Ovary (tissue), 9 donors: ENCODE data around the gene CENPP. TPM values are rescaled to one million over a fixed set of nuclear protein-coding genes. Genes with fewer than 3 reads are reported as not detected.

Source experiments
- DNase-seq, 5 donors: peaks; one replicate each; pipeline ENCODE4 v3.0.0-alpha.2; 2019 to 2020
- H3K27ac ChIP-seq, 2 donors: fragments of 200-600 bp; one replicate each; pipeline versions ENCODE4 v1.5.1 to v1.8.0; 2019 to 2022
- H3K27me3 ChIP-seq: fragments of 200-600 bp; one replicate; pipeline ENCODE4 v1.8.0; 2022
- H3K36me3 ChIP-seq: fragments of 200-600 bp; sonication (generic); one replicate; pipeline ENCODE4 v1.5.1; 2019
- H3K4me1 ChIP-seq: one replicate; pipeline ENCODE4 v1.8.1; 2013; ENCODE audit warnings: mild to moderate bottlenecking, moderate library complexity; ENCODE audit not compliant: insufficient read depth
- H3K4me3 ChIP-seq: fragments of 200-600 bp; sonication (generic); one replicate; pipeline ENCODE4 v1.5.1; 2017
- H3K9me3 ChIP-seq, 2 donors: fragments of 200-600 bp in 1 of 2; sonication (generic) in 1 of 2; one replicate each; pipeline versions ENCODE4 v1.5.1 to v1.8.1; 2013 to 2019; ENCODE audit warnings: mild to moderate bottlenecking in 1 of 2, moderate library complexity in 1 of 2
- EP300 ChIP-seq: sonication (generic); formaldehyde crosslinking; IDR thresholded peaks from one replicate; pipeline ENCODE4 v1.6.1; 2017; ENCODE audit warnings: antibody characterized with exemption
- POLR2A ChIP-seq: fragments of 450-650 bp; IDR thresholded peaks from one replicate; pipeline ENCODE4 v1.6.1; 2017; ENCODE audit warnings: antibody characterized with exemption, mild to moderate bottlenecking, moderate library complexity
- WGBS, 3 donors: extraction: QIAGEN DNeasy Blood & Tissue Kit in 1 of 3; methylation state at CpG; one replicate each; pipeline versions ENCODE4 v1.1.5 to v1.1.7; 2013 to 2017; 5-methylcytosine and 5-hydroxymethylcytosine counted together
- intact Hi-C, 4 donors: fragments of 100-400 bp; cut with DNase I; formaldehyde crosslinking; loops; one replicate each; pipeline versions ENCODE4 v1.11.0 to v1.15.1; 2022 to 2023
- polyA plus RNA-seq, 2 donors: library from polyadenylated mRNA; stranded (reverse); fragments of 200-250 nt in 1 of 2; fragments of 350-450 nt in 1 of 2; fragmentation: Illumina TruSeq in 1 of 2; extraction: RNeasy Lipid Tissue Mini Kit (QIAGEN cat#74804) in 1 of 2; gene quantifications; one replicate each; pipeline ENCODE4 v1.2.3, GENCODE V29; 2013 to 2014
- total RNA-seq, 7 donors: library from RNA; depleted of rRNA in 2 of 7; stranded (reverse); fragments of >200 nt in 2 of 7; fragmentation: NEBNext Ultra II Directional in 3 of 7; extraction: Animal tissue kit (Norgen Biotek cat#: 25700) in 3 of 7; gene quantifications; one replicate each; pipeline versions ENCODE4 v1.1.0 to v1.2.4, GENCODE V29; 2016 to 2023
- TF ChIP-seq, protein P1 (sequence below), 3 donors: fragments of 450-650 bp in 2 of 3; fragments of 200-600 bp in 1 of 3; IDR thresholded peaks; one replicate each; pipeline versions ENCODE4 v1.5.1 to v1.8.0; 2016 to 2022; ENCODE audit warnings: antibody characterized with exemption in 3 of 3, mild to moderate bottlenecking in 1 of 3
- donor health status: DM: no; HTN: no; CAD: no; lungs with moderate emphysema.
- donor health status: DM: no; HTN: no; CAD: no.
- donor health status: Bipolar disorder and iron deficiency.
- donor health status: DM: yes; HTN: yes; CAD: no.
- donor health status: DM: no; HTN: no; CAD: no.
- donor health status: DM: yes; HTN: yes; CAD: no.

The CENPP gene
- total and polyA plus RNA-seq, 9 donors = 1.4 to 9.5 (median 5.8) TPM

DNA sequence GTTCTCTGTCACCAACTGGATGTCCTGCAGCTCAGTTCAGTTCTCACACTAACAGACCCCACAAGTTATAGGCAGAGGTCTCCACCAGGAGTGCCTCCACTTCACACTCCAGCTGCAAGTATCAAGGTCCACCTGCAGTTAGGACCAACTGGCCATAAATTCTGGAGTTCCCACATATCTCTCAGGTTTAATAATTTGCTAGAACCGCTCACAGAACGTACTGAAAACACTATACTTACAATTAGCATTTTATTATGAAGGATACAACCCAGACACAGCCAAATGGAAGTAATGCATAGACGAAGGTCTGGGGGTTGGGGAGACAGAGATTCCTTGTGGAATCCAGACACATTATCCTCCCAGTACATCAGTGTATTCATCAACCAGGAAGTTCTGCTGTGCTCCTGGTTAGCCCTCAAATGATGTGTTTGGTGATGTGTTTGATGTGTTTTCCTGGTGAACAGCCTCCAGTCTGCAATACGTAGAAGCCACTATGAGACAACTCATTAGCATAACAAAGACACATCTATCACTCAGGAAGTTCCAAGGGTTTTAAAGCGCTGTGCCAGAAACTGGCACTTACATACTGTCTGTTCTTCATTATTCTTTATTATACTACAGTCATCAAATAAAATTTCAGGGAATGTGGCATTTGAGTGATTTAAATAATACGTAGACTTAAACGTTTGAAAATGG is 53.3 kb downstream of the CENPP start:
- peaks cover 5% of the 10 kb centered on the region for H3K4me1 ChIP-seq

DNA sequence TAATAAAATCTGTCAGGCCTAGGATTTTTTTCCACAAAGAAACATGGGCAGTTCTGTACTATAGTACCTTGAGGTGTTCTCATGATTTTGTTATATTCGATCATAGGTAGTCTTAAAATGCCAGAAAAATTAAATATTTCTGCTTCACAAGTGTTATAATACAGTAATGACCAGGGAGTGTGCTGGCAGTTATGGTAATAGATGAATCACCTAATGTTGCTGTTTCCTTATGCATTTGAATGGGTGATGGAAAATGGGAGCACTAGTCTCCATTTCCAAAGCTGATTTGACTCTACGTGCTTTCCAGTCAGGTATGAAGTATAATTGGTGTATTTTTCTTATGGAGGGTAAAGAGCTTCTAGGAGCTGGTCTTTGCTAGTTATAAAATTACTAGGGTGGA is 54.9 kb downstream of the CENPP start:
- Histone ChIP-seq H3K27me3 (no peaks in the 10 kb centered on the region), H3K9me3 (peaks cover 0 to under 1% of the 10 kb centered on the region in 2 donors), H3K27ac (no peak overlapping the region), H3K4me3 (no peak overlapping the region), H3K36me3 (no peaks in the 10 kb centered on the region), H3K4me1 (peaks cover 6% of the 10 kb centered on the region)
- no peak for TF ChIP-seq POLR2A
- no peak for TF ChIP-seq EP300
- TF ChIP-seq, protein P1, sequence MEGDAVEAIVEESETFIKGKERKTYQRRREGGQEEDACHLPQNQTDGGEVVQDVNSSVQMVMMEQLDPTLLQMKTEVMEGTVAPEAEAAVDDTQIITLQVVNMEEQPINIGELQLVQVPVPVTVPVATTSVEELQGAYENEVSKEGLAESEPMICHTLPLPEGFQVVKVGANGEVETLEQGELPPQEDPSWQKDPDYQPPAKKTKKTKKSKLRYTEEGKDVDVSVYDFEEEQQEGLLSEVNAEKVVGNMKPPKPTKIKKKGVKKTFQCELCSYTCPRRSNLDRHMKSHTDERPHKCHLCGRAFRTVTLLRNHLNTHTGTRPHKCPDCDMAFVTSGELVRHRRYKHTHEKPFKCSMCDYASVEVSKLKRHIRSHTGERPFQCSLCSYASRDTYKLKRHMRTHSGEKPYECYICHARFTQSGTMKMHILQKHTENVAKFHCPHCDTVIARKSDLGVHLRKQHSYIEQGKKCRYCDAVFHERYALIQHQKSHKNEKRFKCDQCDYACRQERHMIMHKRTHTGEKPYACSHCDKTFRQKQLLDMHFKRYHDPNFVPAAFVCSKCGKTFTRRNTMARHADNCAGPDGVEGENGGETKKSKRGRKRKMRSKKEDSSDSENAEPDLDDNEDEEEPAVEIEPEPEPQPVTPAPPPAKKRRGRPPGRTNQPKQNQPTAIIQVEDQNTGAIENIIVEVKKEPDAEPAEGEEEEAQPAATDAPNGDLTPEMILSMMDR (IDR thresholded peaks at IDR 0.05) = no peak
- intact Hi-C loops = no loop called here
- 90 to 96% (median 92%) methylated on average over 2 of the region's 2 CpGs for WGBS, 3 donors
- DNase-seq = no peak

More for the DNA sequence above, 53.3 kb downstream of the CENPP start:
- Histone ChIP-seq H3K4me3 (no peak overlapping the region), H3K9me3 (peaks cover 0 to 3% of the 10 kb centered on the region in 2 donors), H3K27me3 (no peaks in the 10 kb centered on the region), H3K36me3 (no peaks in the 10 kb centered on the region), H3K27ac (no peak overlapping the region)
- intact Hi-C loops = no loop called here
- 81 to 86% (median 82%) methylated on average over 7 of the region's 7 CpGs for WGBS, 3 donors
- no peak for DNase-seq
- TF ChIP-seq POLR2A (no peak), EP300 (no peak)
- TF ChIP-seq, protein P1 (IDR thresholded peaks at IDR 0.05) = no peak

GRCh38 chr9:92381775-92382174 is 56.0 kb downstream of the CENPP start:
- H3K27me3 ChIP-seq = no peaks in the 10 kb centered on the region
- 96 to 99% (median 98%) methylated on average over 2 of the region's 2 CpGs for WGBS, 3 donors
- H3K9me3 ChIP-seq = no peaks in the 10 kb centered on the region
- TF ChIP-seq POLR2A (no peak), EP300 (no peak)
- TF ChIP-seq, protein P1 (IDR thresholded peaks at IDR 0.05) = no peak
- H3K4me3 ChIP-seq = no peak overlapping the region
- no peaks in the 10 kb centered on the region for H3K36me3 ChIP-seq
- no peak for DNase-seq
- peaks cover 6% of the 10 kb centered on the region for H3K4me1 ChIP-seq
- no peak overlapping the region for H3K27ac ChIP-seq
- intact Hi-C loops = no loop called here

DNA sequence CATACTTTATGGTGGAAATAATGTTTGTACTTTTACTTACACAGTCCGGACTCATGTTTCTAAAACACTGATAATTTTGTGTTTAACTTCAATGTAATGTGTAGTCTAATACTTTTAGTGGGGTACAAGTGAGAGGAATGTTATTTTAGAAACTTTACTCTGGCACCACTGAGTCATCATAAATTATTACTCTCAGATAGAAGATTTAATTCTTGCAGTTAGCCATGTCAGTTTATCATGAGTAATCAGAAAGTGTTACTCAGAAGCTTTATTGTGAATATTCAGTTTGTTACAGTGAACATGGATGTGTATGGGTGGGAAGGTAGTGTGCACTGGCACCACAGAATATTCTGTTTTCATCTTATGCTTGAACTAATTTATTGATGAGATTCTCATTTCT is 58.6 kb downstream of the CENPP start:
- Histone ChIP-seq H3K4me1 (peaks cover 1% of the 10 kb centered on the region), H3K27me3 (no peaks in the 10 kb centered on the region), H3K9me3 (no peaks in the 10 kb centered on the region), H3K27ac (peak overlapping the region in 1 of 2 donors; percentile 20), H3K36me3 (no peaks in the 10 kb centered on the region), H3K4me3 (no peak overlapping the region)
- 12 to 25% (median 13%) methylated on average over 1 of the region's 1 CpG for WGBS, 3 donors
- TF ChIP-seq EP300 (no peak), POLR2A (no peak)
- TF ChIP-seq, protein P1 (IDR thresholded peaks at IDR 0.05) = no peak
- DNase-seq = no peak
- intact Hi-C loops = no loop called here
